SK-N-MC (cell line): ENCODE measurements around the gene DMRTC2.

Experiments
- EZH2 ChIP-seq: fragments of 200-600 bp; sonication (generic); IDR thresholded peaks from one replicate; pipeline ENCODE4 v1.6.1; 2017; ENCODE audit warnings: antibody characterized with exemption
- POLR2AphosphoS5 ChIP-seq: IDR thresholded peaks from 2 replicates; pipeline ENCODE4 v1.6.1; 2012; ENCODE audit warnings: mild to moderate bottlenecking, low read depth, low read length, borderline replicate concordance

DNA sequence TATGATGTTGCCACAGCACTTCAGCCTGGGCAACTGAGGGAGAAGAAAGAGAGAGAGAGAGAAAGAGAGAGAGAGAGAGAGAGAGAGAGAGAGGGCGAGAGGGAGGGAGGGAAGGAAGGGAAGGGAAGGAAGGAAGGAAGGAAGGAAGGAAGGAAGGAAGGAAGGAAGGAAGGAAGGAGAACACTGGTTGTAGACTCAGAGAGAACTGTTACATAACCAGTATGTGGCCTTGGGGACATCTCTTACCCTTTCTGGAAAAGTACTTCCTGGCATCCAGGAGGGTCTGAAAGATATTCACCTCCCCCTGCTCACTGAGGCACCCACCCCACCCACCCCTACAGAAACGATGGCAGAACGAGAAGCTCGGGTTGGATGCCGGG lies 35.5 kb downstream of the DMRTC2 start:
- TF ChIP-seq EZH2: no peak
- TF ChIP-seq POLR2AphosphoS5: no peak; the same call in 1 of the 2 replicates
